D721Med (cell line): ENCODE measurements around the gene ZCCHC7.

Experiments used
- DNase-seq: peaks from one replicate; pipeline ENCODE4 v3.0.0; 2011; ENCODE audit warnings: low spot score; ENCODE audit not compliant: insufficient read length
- FAIRE-seq: peaks from 2 replicates; lab custom pipeline; 2011; peaks lifted over from hg19 to GRCh38; lab: Jason Lieb, UNC
- CTCF ChIP-seq: IDR thresholded peaks from 2 replicates; pipeline ENCODE4 v1.5.1; 2012; ENCODE audit warnings: mild to moderate bottlenecking, control low read depth; ENCODE audit not compliant: insufficient read depth; ENCODE audit errors: missing control alignments

Gene ZCCHC7

GRCh38 chr9:37127018-37127417 lies 6.6 kb downstream of the ZCCHC7 start:
- DNase-seq (no peak), FAIRE-seq (no peak)
- no peak for TF ChIP-seq CTCF

GRCh38 chr9:37128051-37128450 lies 7.7 kb downstream of the ZCCHC7 start:
- FAIRE-seq: no peak
- DNase-seq: no peak
- no peak for TF ChIP-seq CTCF

GRCh38 chr9:37134166-37134565 lies 13.8 kb downstream of the ZCCHC7 start:
- no peak for TF ChIP-seq CTCF
- no peak for DNase-seq

GRCh38 chr9:37141015-37141414 lies 20.6 kb downstream of the ZCCHC7 start:
- no peak for FAIRE-seq
- DNase-seq: no peak
- TF ChIP-seq CTCF: no peak

More at GRCh38 chr9:37134166-37134565, 13.8 kb downstream of the ZCCHC7 start:
- no peak for FAIRE-seq

- TF ChIP-seq CTCF: no peak
- FAIRE-seq (no peak), DNase-seq (no peak)
These were observed 24.4 kb downstream of the ZCCHC7 start for GRCh38 chr9:37144762-37145161.

- peak; percentile 11 for FAIRE-seq
- no peak for DNase-seq
- no peak for TF ChIP-seq CTCF
These were observed 26.0 kb downstream of the ZCCHC7 start for GRCh38 chr9:37146410-37146809.

- FAIRE-seq (no peak), DNase-seq (no peak)
- TF ChIP-seq CTCF: no peak
These were observed 27.8 kb downstream of the ZCCHC7 start for GRCh38 chr9:37148181-37148580.
